Skeletal muscle tissue (tissue), 4 donors: ENCODE results near the gene DMBX1. TPM values are rescaled to one million over a fixed set of nuclear protein-coding genes. Genes with fewer than 3 reads are reported as not detected.

Experiments used
- H3K27ac ChIP-seq: one replicate; pipeline ENCODE4 v1.7.0; 2013; ENCODE audit warnings: mild to moderate bottlenecking, low read depth, low read length, inconsistent platforms
- H3K27me3 ChIP-seq, 3 donors: one replicate each; pipeline ENCODE4 v1.7.0; 2013; ENCODE audit warnings: low read length in 3 of 3; ENCODE audit not compliant: control insufficient read depth in 3 of 3, insufficient read depth in 3 of 3
- H3K36me3 ChIP-seq, 3 donors: one replicate each; pipeline ENCODE4 v1.7.0; 2013; ENCODE audit warnings: low read length in 3 of 3; ENCODE audit not compliant: control insufficient read depth in 3 of 3, insufficient read depth in 3 of 3
- H3K4me1 ChIP-seq, 3 donors: one replicate each; pipeline ENCODE4 v1.7.0; 2013; ENCODE audit warnings: low read length in 3 of 3, mild to moderate bottlenecking in 3 of 3; ENCODE audit not compliant: control insufficient read depth in 3 of 3, insufficient read depth in 3 of 3
- H3K4me3 ChIP-seq, 3 donors: one replicate each; pipeline ENCODE4 v1.7.0; 2013; ENCODE audit warnings: low read length in 3 of 3
- H3K9ac ChIP-seq, 3 donors: one replicate each; pipeline ENCODE4 v1.7.0; 2013; ENCODE audit warnings: low read length in 3 of 3, mild to moderate bottlenecking in 3 of 3, moderate library complexity in 2 of 3, low read depth in 1 of 3
- H3K9me3 ChIP-seq, 3 donors: one replicate each; pipeline ENCODE4 v1.7.0; 2013; ENCODE audit warnings: low read length in 3 of 3; ENCODE audit not compliant: control insufficient read depth in 3 of 3
- total RNA-seq: library from RNA; depleted of rRNA; stranded (reverse); fragments of >200 nt; gene quantifications from one replicate; pipeline ENCODE4 v1.2.3, GENCODE V29; 2014
- donor health status: Osteomylitis.

The DMBX1 gene
- total RNA-seq, 1 donor from 2014 or later, result not detected

- Histone ChIP-seq H3K27me3 (peaks cover 0 to 15% (median 13%) of the 10 kb centered on the region in 3 donors), H3K9me3 (no peaks in the 10 kb centered on the region)
Measured at GRCh38 chr1:46513536-46513935, 23.9 kb downstream of the DMBX1 start.

GRCh38 chr1:46515576-46515975 is 25.9 kb downstream of the DMBX1 start:
- no peak overlapping the region for H3K4me3 ChIP-seq
- no peak overlapping the region for H3K9ac ChIP-seq
- H3K27me3 ChIP-seq, result peaks cover 0 to 21% (median 20%) of the 10 kb centered on the region in 3 donors
- H3K9me3 ChIP-seq, result no peaks in the 10 kb centered on the region
- no peaks in the 10 kb centered on the region for H3K4me1 ChIP-seq
- no peak overlapping the region for H3K27ac ChIP-seq
- no peaks in the 10 kb centered on the region for H3K36me3 ChIP-seq

More at GRCh38 chr1:46513536-46513935, 23.9 kb downstream of the DMBX1 start:
- no peak overlapping the region for H3K9ac ChIP-seq
- no peaks in the 10 kb centered on the region for H3K4me1 ChIP-seq
- H3K36me3 ChIP-seq, result no peaks in the 10 kb centered on the region
- H3K27ac ChIP-seq, result no peak overlapping the region
- no peak overlapping the region for H3K4me3 ChIP-seq

GRCh38 chr1:46516200-46516950 is 26.7 kb downstream of the DMBX1 start:
- Histone ChIP-seq H3K4me3 (no peak overlapping the region), H3K9ac (no peak overlapping the region), H3K9me3 (no peaks in the 10 kb centered on the region), H3K27me3 (peaks cover 0 to 23% (median 21%) of the 10 kb centered on the region in 3 donors), H3K27ac (no peak overlapping the region), H3K36me3 (no peaks in the 10 kb centered on the region), H3K4me1 (no peaks in the 10 kb centered on the region)

GRCh38 chr1:46517010-46517600 is 27.5 kb downstream of the DMBX1 start:
- peaks cover 0 to 22% (median 18%) of the 10 kb centered on the region in 3 donors for H3K27me3 ChIP-seq
- no peaks in the 10 kb centered on the region for H3K36me3 ChIP-seq
- H3K4me1 ChIP-seq, result no peaks in the 10 kb centered on the region
- no peak overlapping the region for H3K9ac ChIP-seq
- H3K27ac ChIP-seq, result no peak overlapping the region
- H3K4me3 ChIP-seq, result no peak overlapping the region
- no peaks in the 10 kb centered on the region for H3K9me3 ChIP-seq

- no peak overlapping the region for H3K4me3 ChIP-seq
- H3K9ac ChIP-seq, result no peak overlapping the region
- H3K4me1 ChIP-seq, result peaks cover 0 to 4% (median 0%) of the 10 kb centered on the region in 3 donors
- no peaks in the 10 kb centered on the region for H3K9me3 ChIP-seq
- peaks cover 0 to 24% (median 16%) of the 10 kb centered on the region in 3 donors for H3K27me3 ChIP-seq
- H3K27ac ChIP-seq, result no peak overlapping the region
- no peaks in the 10 kb centered on the region for H3K36me3 ChIP-seq
Measured at GRCh38 chr1:46517932-46518498, 28.4 kb downstream of the DMBX1 start.

GRCh38 chr1:46519209-46519608 is 29.6 kb downstream of the DMBX1 start:
- Histone ChIP-seq H3K27ac (no peak overlapping the region), H3K9ac (no peak overlapping the region), H3K27me3 (peaks cover 0 to 24% (median 19%) of the 10 kb centered on the region in 3 donors), H3K4me1 (peaks cover 0 to 4% (median 0%) of the 10 kb centered on the region in 3 donors), H3K4me3 (no peak overlapping the region), H3K36me3 (no peaks in the 10 kb centered on the region), H3K9me3 (no peaks in the 10 kb centered on the region)

- Histone ChIP-seq H3K9me3 (no peaks in the 10 kb centered on the region), H3K4me3 (no peak overlapping the region), H3K36me3 (no peaks in the 10 kb centered on the region), H3K27ac (no peak overlapping the region), H3K27me3 (peaks cover 0 to 24% (median 19%) of the 10 kb centered on the region in 3 donors), H3K4me1 (peaks cover 0 to 4% (median 0%) of the 10 kb centered on the region in 3 donors), H3K9ac (no peak overlapping the region)
Measured at GRCh38 chr1:46520063-46520911, 30.7 kb downstream of the DMBX1 start.

- Histone ChIP-seq H3K9ac (no peak overlapping the region), H3K4me3 (no peak overlapping the region), H3K27me3 (peaks cover 0 to 30% (median 28%) of the 10 kb centered on the region in 3 donors), H3K4me1 (peaks cover 0 to 4% (median 0%) of the 10 kb centered on the region in 3 donors), H3K27ac (no peak overlapping the region), H3K36me3 (no peaks in the 10 kb centered on the region), H3K9me3 (no peaks in the 10 kb centered on the region)
Measured at GRCh38 chr1:46521414-46521813, 31.8 kb downstream of the DMBX1 start.

- H3K27me3 ChIP-seq, result peaks cover 0 to 35% (median 22%) of the 10 kb centered on the region in 3 donors
- no peak overlapping the region for H3K27ac ChIP-seq
- H3K4me1 ChIP-seq, result peaks cover 0 to 4% (median 0%) of the 10 kb centered on the region in 3 donors
- no peaks in the 10 kb centered on the region for H3K36me3 ChIP-seq
- no peak overlapping the region for H3K4me3 ChIP-seq
- no peaks in the 10 kb centered on the region for H3K9me3 ChIP-seq
- no peak overlapping the region for H3K9ac ChIP-seq
Measured at GRCh38 chr1:46522184-46522968, 32.7 kb downstream of the DMBX1 start.
